ENCODE data around the gene RAI1.

RAI1 gene

GRCh38 chr17:17752089-17752820, 71.0 kb downstream of the RAI1 start:
- peak; percentile 18 for TF ChIP-seq CTCF (IDR thresholded peaks at IDR 0.05; ENCODE audit: low read depth, low read length)
- in situ Hi-C loops (cut with HindIII; ENCODE audit: low sequenced_read_pairs) = no loop called here
- H3K4me3 ChIP-seq (ENCODE audit: low read depth, low read length) = peak overlapping the region; percentile 33
- peak; percentile 95 for DNase-seq (ENCODE audit: low read depth, low spot score)

GRCh38 chr17:17752821-17753321, 71.6 kb downstream of the RAI1 start:
- peak overlapping the region; percentile 33 for H3K4me3 ChIP-seq (ENCODE audit: low read depth, low read length)
- in situ Hi-C loops (cut with HindIII; ENCODE audit: low sequenced_read_pairs) = no loop called here
- DNase-seq (ENCODE audit: low read depth, low spot score) = no peak
- no peak for TF ChIP-seq CTCF (IDR thresholded peaks at IDR 0.05; ENCODE audit: low read depth, low read length)

GRCh38 chr17:17754719-17755686, 73.7 kb downstream of the RAI1 start:
- DNase-seq (ENCODE audit: low read depth, low spot score) = no peak
- in situ Hi-C loops (cut with HindIII; ENCODE audit: low sequenced_read_pairs) = no loop called here
- TF ChIP-seq CTCF (IDR thresholded peaks at IDR 0.05; ENCODE audit: low read depth, low read length) = no peak
- H3K4me3 ChIP-seq (ENCODE audit: low read depth, low read length) = no peak overlapping the region

- in situ Hi-C loops (cut with HindIII; ENCODE audit: low sequenced_read_pairs) = no loop called here
- no peak overlapping the region for H3K4me3 ChIP-seq (ENCODE audit: low read depth, low read length)
- no peak for TF ChIP-seq CTCF (IDR thresholded peaks at IDR 0.05; ENCODE audit: low read depth, low read length)
- DNase-seq (ENCODE audit: low read depth, low spot score) = no peak
These were observed 74.5 kb downstream of the RAI1 start for GRCh38 chr17:17755715-17756114.

GRCh38 chr17:17757391-17757791, 76.1 kb downstream of the RAI1 start:
- DNase-seq (ENCODE audit: low read depth, low spot score) = no peak
- H3K4me3 ChIP-seq (ENCODE audit: low read depth, low read length) = no peak overlapping the region
- in situ Hi-C loops (cut with HindIII; ENCODE audit: low sequenced_read_pairs) = no loop called here
- TF ChIP-seq CTCF (IDR thresholded peaks at IDR 0.05; ENCODE audit: low read depth, low read length) = no peak

- in situ Hi-C loops (cut with HindIII; ENCODE audit: low sequenced_read_pairs) = no loop called here
- DNase-seq (ENCODE audit: low read depth, low spot score) = no peak
- TF ChIP-seq CTCF (IDR thresholded peaks at IDR 0.05; ENCODE audit: low read depth, low read length) = no peak
- no peak overlapping the region for H3K4me3 ChIP-seq (ENCODE audit: low read depth, low read length)
These were observed 76.9 kb downstream of the RAI1 start for GRCh38 chr17:17757956-17758845.
